HepG2 (cell line): ENCODE results near the gene GPR137. TPM values are rescaled to one million over a fixed set of nuclear protein-coding genes. Genes with fewer than 3 reads are reported as not detected.

Source experiments
- CBX2 ChIP-seq, 2 experiments: fragments of 200-600 bp in 1 of 2; sonication (generic); formaldehyde crosslinking in 1 of 2; IDR thresholded peaks; 2 replicates each; pipeline versions ENCODE4 v1.7.0 to v1.8.1; 2018 to 2022; ENCODE audit warnings: low read depth in 2 of 2, low read length in 1 of 2, mild to moderate bottlenecking in 1 of 2, missing genetic modification reagents in 1 of 2
- CENPX ChIP-seq: sonication (generic); formaldehyde crosslinking; IDR thresholded peaks from 2 replicates; pipeline ENCODE4 v1.9.0; 2021; ENCODE audit warnings: mild to moderate bottlenecking, missing genetic modification reagents, moderate library complexity
- HOXA5 ChIP-seq: sonication (generic); formaldehyde crosslinking; IDR thresholded peaks from 2 replicates; pipeline ENCODE4 v1.4.0; 2020; ENCODE audit warnings: missing genetic modification reagents
- KMT2A ChIP-seq: sonication (generic); formaldehyde crosslinking; IDR thresholded peaks from 2 replicates; pipeline ENCODE4 v1.4.0; 2020; ENCODE audit warnings: missing genetic modification reagents
- RELA ChIP-seq: sonication (generic); formaldehyde crosslinking; IDR thresholded peaks from 2 replicates; pipeline ENCODE4 v1.4.0; 2020; ENCODE audit warnings: missing genetic modification reagents
- RFX5 ChIP-seq: IDR thresholded peaks from 2 replicates; pipeline ENCODE4 v1.6.1; 2011; ENCODE audit warnings: low read depth, low read length, improper control_type of control experiment
- RNF2 ChIP-seq: fragments of 450-650 bp; conservative IDR thresholded peaks from 2 replicates; pipeline ENCODE4 v1.6.1; 2016; ENCODE audit warnings: low read depth
- XRCC5 ChIP-seq: fragments of 200-400 bp; formaldehyde crosslinking; optimal IDR thresholded peaks from 2 replicates; pipeline ENCODE3; 2017; ENCODE audit warnings: mild to moderate bottlenecking, low read length
- ZC3H13 ChIP-seq: sonication (generic); formaldehyde crosslinking; IDR thresholded peaks from 2 replicates; pipeline ENCODE4 v1.8.1; 2023; ENCODE audit warnings: mild to moderate bottlenecking, missing genetic modification reagents, moderate library complexity
- ZMYM3 ChIP-seq: sonication (generic); formaldehyde crosslinking; IDR thresholded peaks from 2 replicates; pipeline ENCODE4 v1.5.1; 2020; ENCODE audit warnings: mild to moderate bottlenecking, missing genetic modification reagents
- ZNF12 ChIP-seq: sonication (generic); formaldehyde crosslinking; IDR thresholded peaks from 2 replicates; pipeline ENCODE4 v1.5.0; 2020; ENCODE audit warnings: missing genetic modification reagents
- ZNF335 ChIP-seq: sonication (generic); formaldehyde crosslinking; IDR thresholded peaks from 2 replicates; pipeline ENCODE4 v1.4.0; 2020; ENCODE audit warnings: missing genetic modification reagents
- ZNF446 ChIP-seq: sonication (generic); formaldehyde crosslinking; IDR thresholded peaks from 2 replicates; pipeline ENCODE4 v1.5.0; 2020; ENCODE audit warnings: mild to moderate bottlenecking, missing genetic modification reagents
- ZNF549 ChIP-seq: sonication (generic); formaldehyde crosslinking; IDR thresholded peaks from 2 replicates; pipeline ENCODE4 v1.5.0; 2020; ENCODE audit warnings: missing genetic modification reagents
- ZNF619 ChIP-seq: sonication (generic); formaldehyde crosslinking; IDR thresholded peaks from 2 replicates; pipeline ENCODE4 v1.4.0; 2020; ENCODE audit warnings: mild to moderate bottlenecking, missing genetic modification reagents
- polyA plus RNA-seq, 8 experiments: library from polyadenylated mRNA; depleted of rRNA in 3 of 8; stranded (reverse) in 7 of 8; unstranded in 1 of 8; fragments of >200 nt; fragmentation: Illumina TruSeq in 4 of 8; extraction: Trizol in 4 of 8; gene quantifications; 2 replicates each; pipeline versions ENCODE4 v1.2.1 to v1.2.3, GENCODE V29; 2011 to 2016; ENCODE audit warnings: low read depth in 4 of 8, missing spikeins in 1 of 8, mixed read lengths in 1 of 8; ENCODE audit not compliant: insufficient read depth in 1 of 8
- total RNA-seq, 5 experiments: library from RNA; depleted of rRNA; stranded (reverse); fragments of >200 nt; fragmentation: Illumina TruSeq; extraction: Trizol; gene quantifications; 2 replicates each; pipeline ENCODE4 v1.2.3, GENCODE V29; 2016; ENCODE audit warnings: low read depth in 1 of 5
- TF ChIP-seq, protein P1 (sequence below): sonication (generic); formaldehyde crosslinking; IDR thresholded peaks from 2 replicates; pipeline ENCODE4 v1.4.0; 2020; ENCODE audit warnings: missing genetic modification reagents
- TF ChIP-seq, protein P2 (sequence below): sonication (generic); formaldehyde crosslinking; IDR thresholded peaks from 2 replicates; pipeline ENCODE4 v1.5.0; 2020; ENCODE audit warnings: missing genetic modification reagents, mild to moderate bottlenecking, borderline replicate concordance
- TF ChIP-seq, protein P3 (sequence below): sonication (generic); formaldehyde crosslinking; IDR thresholded peaks from 2 replicates; pipeline ENCODE4 v1.5.1; 2020; ENCODE audit warnings: mild to moderate bottlenecking, moderate library complexity, missing genetic modification reagents
- TF ChIP-seq, protein P4 (sequence below): IDR thresholded peaks from 2 replicates; pipeline ENCODE4 v1.6.1; 2016; ENCODE audit warnings: missing biosample characterization, missing genetic modification reagents, low read depth
- TF ChIP-seq, protein P5 (sequence below): sonication (generic); formaldehyde crosslinking; IDR thresholded peaks from 2 replicates; pipeline ENCODE4 v1.4.0; 2020; ENCODE audit warnings: mild to moderate bottlenecking, low read depth, missing genetic modification reagents

GPR137 gene
- total and polyA plus RNA-seq, 2 of the 13 experiments (the other 11 are each of a cell fraction or from before 2014, with no cell fraction given), result 8.5 to 13.2 TPM

DNA sequence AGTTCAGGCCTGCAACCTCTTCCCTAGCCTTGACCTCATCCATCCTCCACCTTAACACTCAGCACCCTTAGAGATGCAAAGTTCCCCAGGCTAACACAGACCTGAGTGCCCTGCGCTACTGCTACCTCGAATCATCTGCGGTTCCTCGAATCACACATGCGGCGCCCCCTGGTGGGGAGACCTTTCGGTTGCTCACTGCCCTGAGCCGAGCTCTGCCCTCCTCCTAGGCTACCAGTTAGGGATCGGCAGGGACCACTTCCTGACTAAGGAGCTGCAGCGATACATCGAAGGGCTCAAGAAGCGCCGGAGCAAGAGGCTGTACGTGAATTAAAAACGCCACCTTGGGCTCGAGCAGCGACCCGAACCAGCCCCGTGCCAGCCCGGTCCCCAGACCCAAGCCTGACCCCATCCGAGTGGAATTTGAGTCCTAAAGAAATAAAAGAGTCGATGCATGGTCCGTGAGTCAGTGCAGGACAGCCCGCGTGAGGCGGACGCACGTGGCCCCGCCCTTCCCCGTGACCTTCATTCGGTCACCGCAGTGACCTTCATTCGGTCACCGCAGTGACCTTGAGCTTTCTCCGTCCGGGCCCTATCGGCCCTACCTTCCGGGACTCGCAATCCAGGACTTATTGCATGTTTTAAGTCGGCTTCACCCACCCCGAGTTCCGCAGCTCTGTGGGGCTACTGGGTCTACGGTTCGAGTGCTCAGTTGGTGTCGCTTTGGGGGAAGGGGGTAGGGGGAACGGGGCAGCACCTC, 18.8 kb downstream of the GPR137 start (continued):
- TF ChIP-seq, protein P1, sequence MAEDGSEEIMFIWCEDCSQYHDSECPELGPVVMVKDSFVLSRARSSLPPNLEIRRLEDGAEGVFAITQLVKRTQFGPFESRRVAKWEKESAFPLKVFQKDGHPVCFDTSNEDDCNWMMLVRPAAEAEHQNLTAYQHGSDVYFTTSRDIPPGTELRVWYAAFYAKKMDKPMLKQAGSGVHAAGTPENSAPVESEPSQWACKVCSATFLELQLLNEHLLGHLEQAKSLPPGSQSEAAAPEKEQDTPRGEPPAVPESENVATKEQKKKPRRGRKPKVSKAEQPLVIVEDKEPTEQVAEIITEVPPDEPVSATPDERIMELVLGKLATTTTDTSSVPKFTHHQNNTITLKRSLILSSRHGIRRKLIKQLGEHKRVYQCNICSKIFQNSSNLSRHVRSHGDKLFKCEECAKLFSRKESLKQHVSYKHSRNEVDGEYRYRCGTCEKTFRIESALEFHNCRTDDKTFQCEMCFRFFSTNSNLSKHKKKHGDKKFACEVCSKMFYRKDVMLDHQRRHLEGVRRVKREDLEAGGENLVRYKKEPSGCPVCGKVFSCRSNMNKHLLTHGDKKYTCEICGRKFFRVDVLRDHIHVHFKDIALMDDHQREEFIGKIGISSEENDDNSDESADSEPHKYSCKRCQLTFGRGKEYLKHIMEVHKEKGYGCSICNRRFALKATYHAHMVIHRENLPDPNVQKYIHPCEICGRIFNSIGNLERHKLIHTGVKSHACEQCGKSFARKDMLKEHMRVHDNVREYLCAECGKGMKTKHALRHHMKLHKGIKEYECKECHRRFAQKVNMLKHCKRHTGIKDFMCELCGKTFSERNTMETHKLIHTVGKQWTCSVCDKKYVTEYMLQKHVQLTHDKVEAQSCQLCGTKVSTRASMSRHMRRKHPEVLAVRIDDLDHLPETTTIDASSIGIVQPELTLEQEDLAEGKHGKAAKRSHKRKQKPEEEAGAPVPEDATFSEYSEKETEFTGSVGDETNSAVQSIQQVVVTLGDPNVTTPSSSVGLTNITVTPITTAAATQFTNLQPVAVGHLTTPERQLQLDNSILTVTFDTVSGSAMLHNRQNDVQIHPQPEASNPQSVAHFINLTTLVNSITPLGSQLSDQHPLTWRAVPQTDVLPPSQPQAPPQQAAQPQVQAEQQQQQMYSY (CRISPR knock-in tag), result 0 out of 2 replicates have a peak, but pooled peaks have one; percentile 46
- TF ChIP-seq ZNF619 (CRISPR knock-in tag), result no peak
- peak; percentile 41; the same call in 1 of the 2 replicates for TF ChIP-seq ZNF446 (CRISPR knock-in tag)
- no peak; the same call in 1 of the 2 replicates for TF ChIP-seq KMT2A (CRISPR knock-in tag)
- TF ChIP-seq ZNF335 (CRISPR knock-in tag), result no peak
- TF ChIP-seq ZC3H13 (CRISPR knock-in tag), result peak; percentile 59; the same call in 1 of the 2 replicates
- TF ChIP-seq ZNF12 (CRISPR knock-in tag), result no peak; the same call in 1 of the 2 replicates
- TF ChIP-seq, protein P2, sequence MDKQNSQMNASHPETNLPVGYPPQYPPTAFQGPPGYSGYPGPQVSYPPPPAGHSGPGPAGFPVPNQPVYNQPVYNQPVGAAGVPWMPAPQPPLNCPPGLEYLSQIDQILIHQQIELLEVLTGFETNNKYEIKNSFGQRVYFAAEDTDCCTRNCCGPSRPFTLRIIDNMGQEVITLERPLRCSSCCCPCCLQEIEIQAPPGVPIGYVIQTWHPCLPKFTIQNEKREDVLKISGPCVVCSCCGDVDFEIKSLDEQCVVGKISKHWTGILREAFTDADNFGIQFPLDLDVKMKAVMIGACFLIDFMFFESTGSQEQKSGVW, result no peak
- TF ChIP-seq ZMYM3, result peak; percentile 50; the same call in 1 of the 2 replicates
- peak; percentile 89 for TF ChIP-seq XRCC5
- TF ChIP-seq, protein P3, sequence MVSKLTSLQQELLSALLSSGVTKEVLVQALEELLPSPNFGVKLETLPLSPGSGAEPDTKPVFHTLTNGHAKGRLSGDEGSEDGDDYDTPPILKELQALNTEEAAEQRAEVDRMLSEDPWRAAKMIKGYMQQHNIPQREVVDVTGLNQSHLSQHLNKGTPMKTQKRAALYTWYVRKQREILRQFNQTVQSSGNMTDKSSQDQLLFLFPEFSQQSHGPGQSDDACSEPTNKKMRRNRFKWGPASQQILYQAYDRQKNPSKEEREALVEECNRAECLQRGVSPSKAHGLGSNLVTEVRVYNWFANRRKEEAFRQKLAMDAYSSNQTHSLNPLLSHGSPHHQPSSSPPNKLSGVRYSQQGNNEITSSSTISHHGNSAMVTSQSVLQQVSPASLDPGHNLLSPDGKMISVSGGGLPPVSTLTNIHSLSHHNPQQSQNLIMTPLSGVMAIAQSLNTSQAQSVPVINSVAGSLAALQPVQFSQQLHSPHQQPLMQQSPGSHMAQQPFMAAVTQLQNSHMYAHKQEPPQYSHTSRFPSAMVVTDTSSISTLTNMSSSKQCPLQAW, result peak; percentile 59; the same call in 1 of the 2 replicates
- TF ChIP-seq, protein P4, sequence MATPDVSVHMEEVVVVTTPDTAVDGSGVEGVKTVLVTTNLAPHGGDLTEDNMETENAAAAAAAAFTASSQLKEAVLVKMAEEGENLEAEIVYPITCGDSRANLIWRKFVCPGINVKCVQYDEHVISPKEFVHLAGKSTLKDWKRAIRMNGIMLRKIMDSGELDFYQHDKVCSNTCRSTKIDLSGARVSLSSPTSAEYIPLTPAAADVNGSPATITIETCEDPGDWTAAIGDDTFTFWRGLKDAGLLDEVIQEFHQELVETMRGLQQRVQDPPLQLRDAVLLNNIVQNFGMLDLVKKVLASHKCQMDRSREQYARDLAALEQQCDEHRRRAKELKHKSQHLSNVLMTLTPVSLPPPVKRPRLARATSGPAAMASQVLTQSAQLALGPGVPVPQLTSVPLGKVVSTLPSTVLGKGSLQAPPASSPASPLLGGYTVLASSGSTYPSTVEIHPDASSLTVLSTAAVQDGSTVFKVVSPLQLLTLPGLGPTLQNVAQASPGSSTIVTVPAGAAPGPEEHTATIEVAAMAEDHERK (CRISPR knock-in tag), result no peak
- TF ChIP-seq RELA (CRISPR knock-in tag), result no peak
- no peak for TF ChIP-seq CENPX (CRISPR knock-in tag)
- TF ChIP-seq RNF2, result no peak
- no peak for TF ChIP-seq CBX2 (IDR thresholded peaks at IDR 0.05; ENCODE audit: low read depth, low read length)
- TF ChIP-seq CBX2 (CRISPR knock-in tag; IDR thresholded peaks at IDR 0.05; ENCODE audit: low read depth), result no peak
- TF ChIP-seq, protein P5, sequence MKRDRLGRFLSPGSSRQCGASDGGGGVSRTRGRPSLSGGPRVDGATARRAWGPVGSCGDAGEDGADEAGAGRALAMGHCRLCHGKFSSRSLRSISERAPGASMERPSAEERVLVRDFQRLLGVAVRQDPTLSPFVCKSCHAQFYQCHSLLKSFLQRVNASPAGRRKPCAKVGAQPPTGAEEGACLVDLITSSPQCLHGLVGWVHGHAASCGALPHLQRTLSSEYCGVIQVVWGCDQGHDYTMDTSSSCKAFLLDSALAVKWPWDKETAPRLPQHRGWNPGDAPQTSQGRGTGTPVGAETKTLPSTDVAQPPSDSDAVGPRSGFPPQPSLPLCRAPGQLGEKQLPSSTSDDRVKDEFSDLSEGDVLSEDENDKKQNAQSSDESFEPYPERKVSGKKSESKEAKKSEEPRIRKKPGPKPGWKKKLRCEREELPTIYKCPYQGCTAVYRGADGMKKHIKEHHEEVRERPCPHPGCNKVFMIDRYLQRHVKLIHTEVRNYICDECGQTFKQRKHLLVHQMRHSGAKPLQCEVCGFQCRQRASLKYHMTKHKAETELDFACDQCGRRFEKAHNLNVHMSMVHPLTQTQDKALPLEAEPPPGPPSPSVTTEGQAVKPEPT (CRISPR knock-in tag), result 0 out of 2 replicates have a peak, but pooled peaks have one; percentile 50
- no peak for TF ChIP-seq RFX5
- TF ChIP-seq HOXA5 (CRISPR knock-in tag), result no peak
- TF ChIP-seq ZNF549 (CRISPR knock-in tag), result no peak
